Subcutaneous adipose tissue (tissue), 4 donors: ENCODE data around the gene CGB7. TPM values are rescaled to one million over a fixed set of nuclear protein-coding genes. Genes with fewer than 3 reads are reported as not detected.

Source experiments
- CTCF ChIP-seq: fragments of 450-650 bp; IDR thresholded peaks from one replicate; pipeline ENCODE4 v1.5.1; 2016; ENCODE audit warnings: low read depth, mild to moderate bottlenecking, control low read depth, antibody characterized with exemption, moderate library complexity
- total RNA-seq, 4 donors: library from RNA; depleted of rRNA; stranded (reverse); fragments of >200 nt; gene quantifications; one replicate each; pipeline ENCODE4 v1.1.0, GENCODE V29; 2016

CGB7 gene
- total RNA-seq, 4 donors from 2014 or later, result 1.3 TPM; not detected in 3

GRCh38 chr19:49070416-49070815, 12.9 kb upstream of the CGB7 start:
- no peak for TF ChIP-seq CTCF

GRCh38 chr19:49069026-49069425, 11.5 kb upstream of the CGB7 start:
- no peak for TF ChIP-seq CTCF

- no peak for TF ChIP-seq CTCF
Measured at GRCh38 chr19:49067554-49067953, 10.0 kb upstream of the CGB7 start.

- no peak for TF ChIP-seq CTCF
Measured at GRCh38 chr19:49065905-49066512, 8.5 kb upstream of the CGB7 start.

GRCh38 chr19:49064768-49065611, 7.4 kb upstream of the CGB7 start, which contains the start of gene NTF4:
Gene NTF4, minus strand, starts transcription at chr19:49064818. Its CDS starts 2,821 bp downstream, at chr19:49061997.
- no peak for TF ChIP-seq CTCF

- TF ChIP-seq CTCF, result no peak
Measured at GRCh38 chr19:49064029-49064629, 6.6 kb upstream of the CGB7 start.

GRCh38 chr19:49061445-49061844, 3.9 kb upstream of the CGB7 start:
- no peak for TF ChIP-seq CTCF
